NCI-H2196 treated with DMSO at 0.1 percent for 48 hours (cell line): ENCODE results near the gene USP22.
"Not testable (repeated sequence)": the region's sequence is repeated elsewhere in the genome, so short reads cannot be mapped to it uniquely, and the experiment has no call there.

Source experiments
- DNase-seq: peaks from one replicate; lab custom pipeline; 2025; ENCODE audit not compliant: unreplicated experiment; lab: John Stamatoyannopoulos, UW

USP22 gene

DNA sequence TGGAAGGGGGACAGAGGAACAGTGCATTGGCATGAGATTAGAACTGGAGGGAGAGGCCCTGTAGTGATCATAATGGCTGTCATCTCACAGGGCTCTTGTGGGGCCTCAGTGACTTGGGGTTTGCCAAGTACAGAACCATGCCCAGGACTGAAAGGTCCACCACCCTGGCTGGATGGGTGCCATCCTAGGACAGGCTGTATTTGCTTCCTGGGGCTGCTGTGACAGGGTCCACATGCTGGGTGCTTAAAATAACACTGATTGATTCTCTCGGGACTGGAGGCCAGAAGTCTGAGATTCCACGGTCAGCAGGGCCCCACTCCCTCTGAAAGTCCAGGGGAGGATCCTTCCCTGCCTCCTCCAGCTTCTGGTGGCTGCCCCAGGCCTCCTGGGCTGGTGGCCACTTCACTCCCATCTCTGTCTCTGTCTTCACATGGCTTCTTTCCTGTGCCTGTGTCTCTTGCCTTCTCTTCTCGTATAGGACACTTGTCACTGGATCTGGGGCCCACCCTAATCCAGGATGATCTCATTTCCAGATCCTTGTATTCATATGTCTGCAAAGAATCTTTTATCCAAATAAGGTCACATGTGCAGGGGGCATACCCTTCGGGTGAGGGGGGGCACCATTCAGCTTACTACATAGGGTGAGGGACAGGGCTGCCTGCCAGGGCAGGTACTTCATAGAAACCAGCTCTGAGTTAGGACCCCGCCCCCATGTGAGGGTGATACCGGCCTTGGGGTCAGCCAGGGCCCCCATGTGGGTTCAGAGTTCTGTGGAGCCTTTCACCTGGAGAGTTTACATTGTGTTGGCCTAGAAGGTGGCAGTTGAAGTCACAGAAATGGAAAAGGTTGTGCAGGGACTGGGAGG, 52.6 kb downstream of the USP22 start:
- no peak for DNase-seq

DNA sequence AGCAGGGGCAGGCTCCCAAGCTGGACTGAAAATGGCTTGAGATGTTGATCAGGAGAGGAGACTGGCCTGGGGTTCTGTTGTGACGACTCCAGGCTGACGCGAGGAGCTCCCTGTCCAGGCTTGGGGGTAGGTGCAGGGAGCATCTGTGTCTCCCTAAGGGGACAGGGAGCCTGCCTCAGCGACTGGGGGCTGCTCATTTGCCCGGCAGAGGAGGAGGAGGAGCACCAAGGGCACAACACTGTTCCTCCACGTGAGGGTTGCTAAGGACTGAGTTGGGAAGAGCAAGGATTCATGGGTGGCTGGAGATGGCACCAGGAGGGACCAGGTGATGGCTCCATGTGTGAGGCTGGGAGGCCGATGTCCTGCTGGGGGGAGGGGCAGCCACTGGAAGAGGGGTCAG, 53.3 kb downstream of the USP22 start:
- DNase-seq = no peak

DNA sequence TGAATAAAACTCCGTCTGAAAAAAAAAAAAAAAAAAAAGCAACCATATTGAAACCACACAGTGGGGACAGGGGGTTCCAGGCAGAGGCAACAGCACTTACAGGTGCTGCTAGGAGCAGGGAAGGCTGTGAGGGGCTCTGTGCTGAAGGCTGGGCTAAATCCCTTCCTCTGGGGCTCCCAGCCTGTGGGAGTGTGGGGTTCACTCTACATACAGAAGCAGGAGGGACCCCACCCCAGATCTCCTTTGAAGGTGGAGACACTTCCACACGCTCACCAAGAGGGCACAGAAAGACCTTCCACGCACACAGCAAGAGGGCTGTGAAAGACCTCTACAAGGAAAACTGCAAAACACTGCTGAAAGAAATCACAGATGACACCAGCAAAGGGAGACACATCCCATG, 53.9 kb downstream of the USP22 start:
- no peak for DNase-seq

DNA sequence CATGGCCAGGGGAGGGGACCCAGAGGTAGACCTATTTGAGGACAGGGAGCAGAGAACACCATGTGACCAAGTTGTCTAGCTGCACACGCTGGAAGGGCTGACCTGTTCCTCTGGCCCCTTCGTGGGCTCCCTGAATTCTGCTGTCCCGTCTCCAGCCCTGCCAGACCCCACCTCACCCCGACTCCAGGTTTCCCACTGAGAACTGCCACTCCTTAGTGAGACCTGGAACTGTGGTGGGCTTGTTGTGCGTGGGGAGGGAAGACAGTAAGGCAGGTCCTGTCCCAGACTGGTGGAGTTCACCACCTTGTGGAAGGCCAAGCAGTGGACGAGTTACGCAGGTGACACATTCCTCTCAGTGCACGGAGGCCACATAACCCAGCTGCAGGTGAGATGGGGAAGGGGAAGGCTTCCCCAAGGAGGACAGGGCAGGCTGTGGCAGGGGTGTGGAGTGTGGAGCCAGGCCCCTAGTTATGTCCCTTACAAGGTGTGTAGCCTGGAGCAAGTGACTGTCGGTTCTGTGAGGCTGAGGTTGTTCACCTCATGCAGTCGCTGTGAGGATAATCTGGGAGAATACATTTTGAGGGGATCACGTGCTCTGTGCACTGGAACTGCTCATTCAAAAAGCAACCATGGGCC, 54.7 kb downstream of the USP22 start:
- DNase-seq = no peak

DNA sequence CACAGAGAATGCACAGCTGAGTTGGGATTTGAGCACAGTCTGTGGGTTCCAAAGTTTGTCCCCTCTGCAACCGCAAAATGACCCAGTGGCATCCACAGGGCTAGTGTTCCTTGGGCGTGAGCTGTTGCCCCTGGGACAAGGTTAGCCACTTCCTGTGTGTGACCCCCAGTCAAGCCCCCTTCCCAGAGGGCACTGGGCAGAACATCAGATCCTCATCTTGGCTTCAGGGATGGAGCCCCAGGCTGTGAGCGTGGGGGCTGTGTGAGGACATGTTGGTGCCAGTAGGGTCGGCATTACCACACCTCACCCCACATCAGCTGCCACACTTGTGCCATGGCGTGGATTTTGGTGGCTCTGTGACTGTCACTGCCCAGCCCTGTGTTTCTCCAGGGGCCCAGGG, 55.3 kb downstream of the USP22 start:
- no peak for DNase-seq

DNA sequence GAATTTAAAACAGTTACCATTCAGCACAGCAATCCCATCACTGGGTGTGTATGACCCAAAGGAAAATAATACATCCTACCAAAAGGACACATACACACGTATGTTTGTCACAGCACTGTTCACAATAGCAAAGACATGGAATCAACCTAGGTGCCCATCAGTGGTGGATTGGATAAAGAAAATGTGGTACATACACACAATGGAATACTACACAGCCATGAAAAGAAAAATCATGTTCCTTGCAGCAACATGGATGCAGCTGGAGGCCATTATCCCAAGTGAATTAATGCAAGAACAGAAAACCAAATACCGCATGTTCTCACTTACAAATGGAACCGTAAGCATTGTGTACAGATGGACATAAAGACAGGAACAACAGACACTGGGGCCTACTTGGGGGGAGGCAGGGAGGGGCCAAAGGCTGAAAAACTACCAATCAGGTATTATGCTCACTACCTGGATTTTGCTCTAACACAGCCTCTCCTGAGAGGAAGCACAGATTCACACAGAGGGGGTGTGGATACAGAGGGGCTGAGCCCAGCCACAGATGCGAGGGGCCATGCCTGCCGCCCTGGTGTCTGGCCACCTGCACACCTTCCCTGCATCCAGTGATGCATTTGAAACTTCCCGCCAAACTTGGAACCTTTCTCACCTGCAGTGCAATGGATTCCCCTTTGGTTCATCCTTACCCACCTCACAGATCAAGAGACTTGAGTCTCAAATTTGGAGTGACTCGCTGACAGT, 55.9 kb downstream of the USP22 start:
- DNase-seq = no peak

DNA sequence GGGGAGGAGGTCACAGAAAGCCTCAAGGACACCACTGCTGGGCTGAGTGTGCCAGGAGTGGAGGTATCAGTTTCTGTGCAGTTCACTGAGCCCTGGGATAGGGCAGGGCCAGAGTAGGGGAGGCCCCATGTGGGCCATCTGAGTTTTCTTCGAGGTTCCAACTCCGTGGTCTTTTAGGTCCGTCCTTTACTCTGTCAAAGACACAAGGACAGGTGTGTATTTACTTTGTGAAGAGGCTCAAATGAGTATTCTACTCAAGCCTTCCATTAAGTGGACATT, 59.5 kb downstream of the USP22 start:
- DNase-seq = no peak

DNA sequence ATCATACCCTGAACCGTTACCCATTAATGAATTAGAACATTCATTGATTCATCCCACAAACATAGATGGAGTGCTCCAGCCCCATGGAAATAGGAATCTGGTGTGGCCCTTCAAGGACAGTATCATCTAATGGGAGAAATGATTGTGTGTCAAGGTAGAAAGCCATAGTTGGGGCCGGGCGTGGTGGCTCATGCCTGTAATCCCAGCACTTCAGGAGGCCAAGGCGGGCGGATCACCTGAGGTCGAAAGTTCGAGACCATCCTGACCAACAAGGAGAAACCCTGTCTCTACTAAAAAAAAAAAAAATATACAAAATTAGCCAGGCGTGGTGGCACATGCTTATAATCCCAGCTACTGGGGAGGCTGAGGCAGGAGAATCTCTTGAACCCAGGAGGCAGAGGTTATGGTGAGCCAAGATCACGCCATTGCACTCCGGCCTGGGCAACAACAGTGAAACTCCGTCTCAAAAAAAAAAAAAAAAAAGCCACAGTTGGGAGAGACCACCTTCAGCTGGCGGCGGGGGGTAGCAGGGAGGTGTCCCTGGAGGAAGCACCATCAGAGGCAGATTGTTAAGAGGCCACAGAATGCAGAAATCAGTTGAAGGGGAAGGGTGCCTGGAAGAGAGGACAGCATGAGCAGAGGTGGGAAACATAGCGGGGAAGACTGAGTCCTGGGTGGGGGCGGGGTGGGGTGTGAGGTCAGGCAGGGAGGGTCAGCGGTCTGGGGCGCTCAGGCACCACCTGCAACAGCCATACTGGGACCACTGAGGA, 60.0 kb downstream of the USP22 start:
- DNase-seq = no peak

DNA sequence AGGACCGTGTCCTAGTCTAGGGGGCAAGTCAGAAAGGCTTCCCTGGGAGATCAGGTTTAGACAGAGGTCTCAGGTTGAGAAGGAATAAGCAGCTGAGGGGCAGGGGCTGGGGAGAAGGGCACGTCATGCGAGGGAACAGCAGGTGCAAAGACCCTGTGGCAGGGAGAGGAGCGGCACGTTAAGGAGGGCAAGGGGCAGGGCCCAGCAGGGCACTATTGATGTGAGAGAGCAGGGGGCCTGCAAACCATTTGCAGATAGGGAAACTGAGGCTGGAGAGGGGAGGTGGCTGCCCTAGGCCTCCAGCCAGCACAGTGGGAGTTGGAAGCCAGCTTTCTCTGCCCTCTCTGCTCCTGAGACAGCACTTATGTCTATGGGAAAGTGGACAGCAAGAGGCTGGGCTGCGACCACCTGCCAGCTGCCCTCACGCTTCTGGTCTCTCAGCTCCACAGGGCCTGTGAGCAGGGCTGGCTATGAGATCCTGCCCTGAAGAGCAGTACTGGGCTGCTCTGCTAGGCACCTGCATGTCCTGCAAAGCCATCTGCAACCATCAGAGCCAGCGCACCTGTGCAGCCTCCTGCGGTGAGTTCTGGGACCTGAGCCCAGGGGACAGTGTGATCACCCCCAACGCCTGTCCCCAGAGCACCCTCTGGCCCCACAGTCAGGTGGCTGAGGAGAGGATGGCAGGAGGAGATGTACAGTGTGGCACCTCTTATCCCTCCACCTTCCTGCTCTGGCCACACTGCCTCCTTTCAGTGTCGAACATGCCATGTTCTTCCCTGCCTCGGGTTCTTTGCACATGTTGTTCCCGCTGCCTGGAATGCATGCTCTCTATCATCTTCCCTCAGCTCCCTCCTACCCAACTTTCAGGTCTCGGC, 61.5 kb downstream of the USP22 start:
- no peak for DNase-seq

DNA sequence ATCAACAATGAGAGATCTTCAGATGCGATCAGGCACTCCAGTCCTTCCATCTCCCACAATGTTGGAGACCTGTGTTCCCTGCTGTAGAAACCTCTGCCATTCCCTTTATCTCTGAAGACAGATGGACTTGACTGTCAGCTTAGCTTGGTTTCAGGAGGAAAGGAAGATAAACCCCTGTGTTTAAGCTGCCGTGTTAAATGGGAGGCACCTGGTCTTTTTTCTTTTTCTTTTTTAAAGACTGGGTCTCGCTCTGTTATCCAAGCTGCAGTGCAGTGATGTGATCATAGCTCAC, 63.1 kb downstream of the USP22 start:
- DNase-seq = no peak

DNA sequence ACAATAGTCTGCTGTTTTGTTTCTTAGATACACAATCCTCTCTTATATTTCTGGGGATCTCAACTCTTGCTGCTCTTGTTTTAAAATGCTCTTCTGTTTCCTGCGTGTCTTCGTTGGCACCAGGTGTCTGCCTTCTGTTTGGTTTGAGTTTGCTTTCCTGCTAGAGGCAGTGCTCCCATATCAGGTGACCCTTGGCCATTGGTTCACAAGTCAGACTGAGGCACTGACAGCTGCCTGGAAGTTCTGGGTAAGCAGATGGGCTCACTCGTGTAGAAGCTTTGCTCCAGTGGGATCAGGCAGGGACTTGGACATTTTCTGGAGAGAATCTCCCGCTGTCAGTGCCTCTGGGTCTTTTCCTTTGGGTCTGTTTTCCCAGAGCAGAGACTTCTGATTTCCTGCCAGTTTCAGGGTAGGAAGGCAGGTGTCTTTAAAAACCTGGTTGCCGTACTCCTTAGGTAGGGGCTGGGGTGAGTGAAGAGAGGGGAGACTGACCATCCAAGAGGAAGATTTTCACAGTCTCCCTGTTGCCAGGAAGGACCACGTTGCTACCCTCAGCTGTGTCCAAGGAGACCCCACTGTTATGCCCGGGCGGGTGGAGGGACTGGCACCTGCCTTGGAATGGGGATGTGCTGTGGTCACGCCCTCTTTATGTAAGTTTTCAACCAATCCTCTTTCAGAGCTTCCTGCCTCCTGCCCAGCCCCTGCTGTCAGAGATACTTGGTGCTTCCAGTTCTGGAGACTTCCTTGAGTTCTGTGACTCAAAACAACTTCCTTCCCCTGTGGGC, 63.6 kb downstream of the USP22 start:
- not testable (repeated sequence) for DNase-seq

DNA sequence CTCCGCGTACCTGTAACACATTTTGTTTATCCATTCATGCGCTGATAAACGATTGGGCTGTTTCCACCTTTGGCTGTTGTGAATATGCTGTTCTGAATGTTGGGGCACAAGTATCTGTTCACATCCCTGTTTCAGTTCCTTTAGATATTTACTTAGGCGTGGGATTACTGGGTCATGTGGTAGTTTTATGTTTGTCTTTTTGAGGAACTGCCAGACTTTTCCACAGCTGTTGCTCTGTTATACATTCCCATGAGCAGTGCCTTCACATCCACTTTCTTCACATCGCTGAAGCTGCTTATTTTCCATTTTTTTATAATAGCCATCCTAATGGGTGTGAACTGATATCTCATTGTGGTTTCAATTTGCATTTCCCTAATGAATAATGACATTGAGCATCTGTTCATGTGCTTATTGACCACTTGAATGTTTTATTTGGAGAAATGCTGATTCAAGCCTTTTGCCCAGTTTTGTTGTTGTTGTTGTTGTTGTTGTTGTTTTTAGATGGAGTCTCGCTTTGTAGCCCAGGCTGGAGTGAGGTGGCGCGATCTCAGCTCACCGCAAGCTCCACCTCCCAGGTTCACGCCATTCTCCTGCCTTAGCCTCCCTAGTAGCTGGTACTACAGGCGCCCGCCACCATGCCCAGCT, 65.1 kb downstream of the USP22 start:
- DNase-seq = not testable (repeated sequence)

DNA sequence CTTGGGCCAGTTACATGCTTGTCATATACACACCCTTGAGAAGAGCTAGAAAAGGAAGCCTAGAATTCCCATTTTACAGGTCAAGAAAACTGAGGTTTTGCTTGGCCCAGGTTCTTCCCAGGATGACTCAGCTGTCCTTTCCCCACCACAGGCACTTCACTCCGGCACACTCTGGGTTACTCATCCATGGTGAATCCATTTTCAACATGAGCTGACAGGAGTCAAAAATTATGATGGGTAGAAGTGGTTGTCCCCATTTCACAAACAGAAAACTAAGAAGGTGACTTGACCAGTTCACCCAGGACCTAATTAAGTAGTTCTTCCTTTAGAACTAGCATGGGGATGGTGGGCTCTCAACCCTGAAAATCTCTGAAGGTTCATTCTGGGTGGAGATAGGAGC, 67.2 kb downstream of the USP22 start:
- no peak for DNase-seq

DNA sequence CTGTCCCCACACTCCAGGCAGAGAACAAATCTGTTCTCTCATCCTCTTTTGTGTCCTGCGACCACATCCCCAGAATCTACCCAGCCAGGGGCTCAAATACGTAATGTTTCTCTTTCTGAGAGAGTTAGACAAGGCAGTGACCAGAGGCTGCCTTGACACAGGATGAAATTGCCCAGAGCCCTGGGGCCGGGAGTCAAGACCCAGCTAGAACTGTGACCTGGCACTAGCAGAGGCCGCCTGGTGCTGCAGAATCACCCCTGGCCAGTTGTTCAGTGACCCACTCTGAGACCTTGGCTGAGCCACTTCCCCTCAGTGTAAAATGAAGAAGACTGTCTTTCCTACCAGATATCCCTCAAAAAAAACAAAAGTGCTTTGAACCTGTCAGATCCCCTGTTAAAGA, 72.5 kb downstream of the USP22 start:
- DNase-seq = no peak

DNA sequence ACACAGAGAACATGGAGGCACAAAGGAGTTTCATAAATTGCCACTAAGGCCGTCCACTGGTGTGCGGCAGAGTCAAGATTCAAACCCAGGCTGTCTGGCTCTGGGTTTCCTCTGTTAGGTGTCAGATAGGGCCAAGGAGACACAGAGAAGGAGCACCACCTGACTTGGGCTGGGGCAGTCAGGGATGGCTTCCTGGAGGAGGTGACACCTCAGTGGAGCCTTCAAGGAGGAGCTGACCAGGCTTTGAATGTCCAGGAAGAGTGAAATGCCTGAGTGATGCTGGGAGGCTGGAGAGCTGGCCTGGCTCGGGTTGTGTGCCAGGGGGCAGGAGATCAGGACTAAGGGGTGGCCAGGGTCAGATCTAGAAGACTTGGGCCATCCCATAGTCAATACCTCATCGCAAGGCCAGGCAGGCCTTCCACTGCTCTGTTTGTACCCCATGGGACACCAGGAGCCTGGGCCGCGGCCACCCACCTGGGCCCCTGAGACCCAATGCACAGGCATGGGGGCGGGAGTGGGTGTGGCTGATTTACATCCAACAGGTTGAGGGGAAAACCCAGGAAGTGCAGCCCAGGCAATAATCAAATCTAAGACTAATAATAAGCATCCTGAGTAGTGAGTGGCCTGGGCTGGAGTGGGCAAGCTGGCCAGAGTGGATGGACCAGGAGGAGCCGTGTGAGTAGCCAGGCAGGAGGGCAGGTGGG, 73.7 kb downstream of the USP22 start:
- no peak for DNase-seq

DNA sequence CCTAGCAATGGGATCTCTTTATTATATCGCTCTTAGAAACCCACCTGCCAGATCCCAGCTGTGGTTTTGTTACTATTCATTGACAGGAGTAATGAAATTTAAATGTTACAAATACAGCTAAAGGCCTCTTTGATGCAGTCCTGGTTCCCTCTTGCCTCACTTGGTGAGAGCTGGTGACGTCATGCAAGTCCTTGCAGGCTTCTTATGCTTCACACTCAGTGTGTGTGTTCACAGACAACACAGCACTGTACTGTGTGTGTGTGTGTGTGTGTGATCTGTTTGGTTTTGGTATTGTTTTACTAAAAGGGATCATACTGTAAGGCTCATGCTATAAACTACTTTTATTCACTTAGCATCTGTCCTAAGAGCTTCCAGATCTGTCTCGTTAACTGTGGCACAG, 75.0 kb downstream of the USP22 start:
- DNase-seq = no peak

DNA sequence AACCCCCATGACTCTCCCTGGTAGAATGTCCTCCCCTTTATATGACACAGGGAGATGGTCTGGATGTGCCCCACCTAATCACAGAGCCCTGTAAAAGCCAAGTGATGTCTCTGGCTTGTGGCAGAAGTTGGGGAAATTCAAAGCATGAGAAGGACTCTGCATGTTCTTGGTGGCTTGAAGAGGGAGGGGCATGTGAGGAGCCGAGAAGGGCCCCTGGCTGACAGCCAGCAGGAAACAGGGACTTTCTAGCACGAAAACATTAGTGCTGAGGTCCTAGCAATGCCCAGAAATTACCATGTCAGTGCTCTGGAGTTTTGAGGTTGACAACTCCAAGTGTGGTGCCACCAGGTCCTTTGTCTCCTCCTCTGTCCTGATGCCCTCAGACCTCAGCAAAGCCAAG, 75.9 kb downstream of the USP22 start:
- DNase-seq = no peak

DNA sequence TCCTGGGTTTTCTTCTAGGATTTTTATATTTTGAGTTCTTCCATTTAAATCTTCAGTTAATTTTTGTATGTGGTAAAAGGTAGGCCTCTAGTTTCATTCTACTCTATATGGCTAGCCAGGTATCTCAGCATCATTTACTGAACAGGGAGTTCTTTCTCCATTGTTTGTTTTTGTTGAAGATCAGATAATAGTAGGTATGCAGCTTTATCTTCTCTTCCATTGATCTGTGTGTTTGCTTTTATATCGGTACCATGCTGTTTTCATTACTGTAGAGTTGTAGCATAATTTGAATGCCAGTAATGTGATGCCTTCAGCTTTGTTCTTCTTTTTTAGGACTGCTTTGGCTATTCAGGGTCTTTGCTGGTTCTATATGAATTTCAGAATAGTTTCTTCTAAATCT, 77.3 kb downstream of the USP22 start:
- no peak for DNase-seq

DNA sequence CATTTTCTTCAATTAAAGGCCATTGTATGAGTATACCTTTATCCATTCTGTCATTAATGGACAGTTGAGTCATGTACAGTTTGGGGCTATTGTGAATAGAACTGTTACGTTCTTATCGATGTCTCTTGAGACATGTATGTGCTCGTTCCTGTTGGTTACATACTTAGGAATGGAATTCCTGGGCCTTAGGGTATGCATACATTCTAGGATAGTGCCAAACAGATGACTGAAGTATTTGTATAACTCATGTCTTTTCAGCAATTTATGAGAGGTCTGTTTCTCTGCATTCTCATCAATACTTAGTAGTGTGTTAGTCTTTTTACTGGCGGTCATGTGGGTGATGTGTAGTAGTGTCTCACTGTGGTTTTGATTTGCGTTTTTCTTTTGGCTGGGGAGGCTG, 81.2 kb downstream of the USP22 start:
- DNase-seq = no peak
